Esophagus muscularis mucosa (tissue), 4 donors: ENCODE measurements around the gene RPRD2. TPM values are rescaled to one million over a fixed set of nuclear protein-coding genes. Genes with fewer than 3 reads are reported as not detected.

Experiments used
- DNase-seq: peaks from one replicate; pipeline ENCODE4 v3.0.0-alpha.2; 2017; ENCODE audit errors: extremely low spot score
- H3K27ac ChIP-seq, 4 donors: fragments of 200-600 bp; sonication (generic); replicated peaks in 1 of 4; 1 replicate in 3 of 4; 2 replicates in 1 of 4; pipeline ENCODE4 v1.5.1; 2016 to 2019; ENCODE audit warnings: mild to moderate bottlenecking in 1 of 4
- H3K27me3 ChIP-seq, 4 donors: fragments of 200-600 bp; sonication (generic); one replicate each; pipeline versions ENCODE4 v1.5.1 to v1.6.0; 2016 to 2019
- H3K36me3 ChIP-seq, 4 donors: fragments of 200-600 bp; sonication (generic); one replicate each; pipeline ENCODE4 v1.5.1; 2016 to 2019
- H3K4me1 ChIP-seq, 4 donors: fragments of 200-600 bp; sonication (generic); one replicate each; pipeline ENCODE4 v1.5.1; 2016 to 2019
- H3K4me3 ChIP-seq, 4 donors: fragments of 200-600 bp; sonication (generic); 1 replicate in 2 of 4; 2 replicates in 2 of 4; pipeline ENCODE4 v1.5.1; 2016 to 2019; ENCODE audit warnings: mild to moderate bottlenecking in 4 of 4, moderate library complexity in 1 of 4
- H3K9me3 ChIP-seq, 4 donors: fragments of 200-600 bp; sonication (generic); 1 replicate in 3 of 4; 2 replicates in 1 of 4; pipeline ENCODE4 v1.5.1; 2016 to 2019
- CTCF ChIP-seq, 3 experiments: fragments of 200-600 bp in 2 of 3; fragments of 450-650 bp in 1 of 3; sonication (generic) in 2 of 3; IDR thresholded peaks; one replicate each; pipeline ENCODE4 v1.5.1; 2017 to 2019; ENCODE audit warnings: antibody characterized with exemption in 3 of 3, mild to moderate bottlenecking in 2 of 3, moderate library complexity in 1 of 3
- EP300 ChIP-seq: sonication (generic); formaldehyde crosslinking; IDR thresholded peaks from one replicate; pipeline ENCODE4 v1.6.1; 2017; ENCODE audit warnings: antibody characterized with exemption
- POLR2A ChIP-seq: fragments of 450-650 bp; IDR thresholded peaks from one replicate; pipeline ENCODE4 v1.6.1; 2017; ENCODE audit warnings: antibody characterized with exemption, moderate library complexity, mild to moderate bottlenecking, low read depth
- POLR2AphosphoS5 ChIP-seq, 2 donors: sonication (generic); formaldehyde crosslinking; IDR thresholded peaks; one replicate each; pipeline ENCODE4 v1.6.1; 2017; ENCODE audit warnings: antibody characterized with exemption in 2 of 2
- WGBS: methylation state at CpG from one replicate; pipeline ENCODE4 v1.1.5; 2018; 5-methylcytosine and 5-hydroxymethylcytosine counted together
- intact Hi-C: fragments of 100-400 bp; cut with DNase I; formaldehyde crosslinking; loops from one replicate; pipeline ENCODE4 v1.15.1; 2023
- total RNA-seq, 4 donors: library from RNA; depleted of rRNA; stranded (reverse); fragments of >200 nt; gene quantifications; one replicate each; pipeline versions ENCODE4 v1.1.0 to v1.2.1, GENCODE V29; 2016

RPRD2 gene
- total RNA-seq, 4 donors from 2014 or later = 20.0 to 27.9 (median 24.8) TPM

GRCh38 chr1:150414592-150414991 is 50.6 kb downstream of the RPRD2 start:
- DNase-seq = no peak
- Histone ChIP-seq H3K27ac (no peak overlapping the region), H3K4me3 (no peak overlapping the region), H3K4me1 (peaks cover 5 to 17% (median 10%) of the 10 kb centered on the region in 4 donors), H3K36me3 (peaks cover 4 to 20% (median 15%) of the 10 kb centered on the region in 4 donors), H3K27me3 (no peaks in the 10 kb centered on the region), H3K9me3 (no peaks in the 10 kb centered on the region)
- intact Hi-C loops = no loop called here
- 97% methylated on average over 4 of the region's 4 CpGs for WGBS
- TF ChIP-seq CTCF (IDR thresholded peaks at IDR 0.05) (no peak), EP300 (no peak), POLR2AphosphoS5 (IDR thresholded peaks at IDR 0.05) (no peak), POLR2A (no peak)

GRCh38 chr1:150415800-150416199 is 51.9 kb downstream of the RPRD2 start:
- H3K4me3 ChIP-seq = no peak overlapping the region
- DNase-seq = no peak
- H3K9me3 ChIP-seq = no peaks in the 10 kb centered on the region
- H3K27ac ChIP-seq = no peak overlapping the region
- intact Hi-C loops = no loop called here
- TF ChIP-seq CTCF (IDR thresholded peaks at IDR 0.05) (no peak), EP300 (no peak), POLR2AphosphoS5 (IDR thresholded peaks at IDR 0.05) (no peak), POLR2A (no peak)
- H3K4me1 ChIP-seq = peaks cover 3 to 9% (median 4%) of the 10 kb centered on the region in 4 donors
- H3K27me3 ChIP-seq = no peaks in the 10 kb centered on the region
- H3K36me3 ChIP-seq = peaks cover 4 to 30% (median 23%) of the 10 kb centered on the region in 4 donors
- 86% methylated on average over 3 of the region's 3 CpGs for WGBS

- Histone ChIP-seq H3K4me3 (no peak overlapping the region), H3K9me3 (no peaks in the 10 kb centered on the region), H3K4me1 (peaks cover 4 to 14% (median 11%) of the 10 kb centered on the region in 4 donors), H3K27me3 (no peaks in the 10 kb centered on the region), H3K36me3 (peaks cover 4 to 46% (median 25%) of the 10 kb centered on the region in 4 donors), H3K27ac (no peak overlapping the region)
- intact Hi-C loops = loop anchor here (10.0 kb wide), 1 partner anchor 46 kb away; no protein-coding TSS in a partner anchor
- DNase-seq = no peak
- 83% methylated on average over 5 of the region's 5 CpGs for WGBS
- TF ChIP-seq CTCF (IDR thresholded peaks at IDR 0.05) (no peak), EP300 (no peak), POLR2AphosphoS5 (IDR thresholded peaks at IDR 0.05) (no peak), POLR2A (no peak)
These were observed 56.8 kb downstream of the RPRD2 start for GRCh38 chr1:150420560-150421265.

- Histone ChIP-seq H3K4me1 (peaks cover 4 to 14% (median 11%) of the 10 kb centered on the region in 4 donors), H3K9me3 (no peaks in the 10 kb centered on the region), H3K27me3 (no peaks in the 10 kb centered on the region), H3K4me3 (no peak overlapping the region), H3K36me3 (peaks cover 4 to 46% (median 25%) of the 10 kb centered on the region in 4 donors), H3K27ac (no peak overlapping the region)
- WGBS = 93% methylated on average over 2 of the region's 2 CpGs
- no peak for DNase-seq
- intact Hi-C loops = loop anchor here (10.0 kb wide), 1 partner anchor 48 kb away; no protein-coding TSS in a partner anchor
- TF ChIP-seq POLR2A (no peak), POLR2AphosphoS5 (IDR thresholded peaks at IDR 0.05) (no peak), EP300 (no peak), CTCF (IDR thresholded peaks at IDR 0.05) (no peak)
These were observed 58.6 kb downstream of the RPRD2 start for GRCh38 chr1:150422541-150422940.
